KOPT-K1 (cell line): ENCODE results near the gene GNAI1.

Source experiments
- H3K27ac ChIP-seq: fragments of 200-600 bp; sonication (generic); 2 replicates; pipeline ENCODE4 v1.5.1; 2016; ENCODE audit warnings: antibody characterized with exemption, mild to moderate bottlenecking, low read depth, low read length; ENCODE audit not compliant: poor library complexity, severe bottlenecking
- H3K36me3 ChIP-seq: fragments of 200-600 bp; sonication (generic); 2 replicates; pipeline ENCODE4 v1.5.1; 2017; ENCODE audit warnings: antibody characterized with exemption, mild to moderate bottlenecking, low read length, moderate library complexity; ENCODE audit not compliant: insufficient read depth
- H3K9me3 ChIP-seq: fragments of 200-600 bp; sonication (generic); 2 replicates; pipeline ENCODE4 v1.5.1; 2017; ENCODE audit warnings: antibody characterized with exemption, low read length, mild to moderate bottlenecking; ENCODE audit not compliant: insufficient read depth, poor library complexity, severe bottlenecking

GNAI1 gene

DNA sequence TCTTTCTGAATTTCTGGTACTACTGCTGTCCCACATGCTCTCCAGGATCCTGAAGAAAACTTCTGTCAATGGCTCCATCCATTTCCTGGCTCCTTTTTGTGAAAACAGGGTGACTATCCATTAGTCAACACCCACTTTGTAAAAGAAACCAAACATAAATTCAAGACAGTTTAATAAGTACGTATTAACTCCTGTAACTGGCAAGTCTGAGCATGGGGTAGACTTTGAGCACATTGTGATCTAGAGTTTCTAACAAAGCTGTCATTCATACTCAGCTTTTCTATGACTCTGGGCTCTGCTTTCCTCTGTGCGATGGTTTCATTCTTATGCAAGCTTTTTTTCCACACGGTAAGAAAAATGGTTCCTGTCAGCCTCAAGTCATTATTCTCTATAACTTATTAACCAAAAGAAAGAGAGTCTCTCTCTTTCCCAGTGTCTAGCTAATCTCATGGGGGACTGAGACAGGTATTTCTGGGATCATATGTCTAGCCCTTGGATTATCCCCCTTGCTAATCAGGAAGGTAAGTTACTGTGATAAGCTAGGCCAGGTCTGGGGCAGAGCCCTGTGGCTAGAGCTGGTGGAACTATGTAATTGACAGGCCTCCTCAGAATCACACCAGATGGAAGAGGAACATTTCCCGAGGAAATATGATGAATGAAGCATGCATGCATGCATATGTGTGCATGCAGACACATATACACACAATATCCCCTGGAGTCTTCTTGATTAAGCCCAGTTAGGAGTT lies 98.5 kb downstream of the GNAI1 start:
- Histone ChIP-seq H3K9me3 (no peaks in the 10 kb centered on the region), H3K36me3 (no peaks in the 10 kb centered on the region), H3K27ac (no peak overlapping the region)

DNA sequence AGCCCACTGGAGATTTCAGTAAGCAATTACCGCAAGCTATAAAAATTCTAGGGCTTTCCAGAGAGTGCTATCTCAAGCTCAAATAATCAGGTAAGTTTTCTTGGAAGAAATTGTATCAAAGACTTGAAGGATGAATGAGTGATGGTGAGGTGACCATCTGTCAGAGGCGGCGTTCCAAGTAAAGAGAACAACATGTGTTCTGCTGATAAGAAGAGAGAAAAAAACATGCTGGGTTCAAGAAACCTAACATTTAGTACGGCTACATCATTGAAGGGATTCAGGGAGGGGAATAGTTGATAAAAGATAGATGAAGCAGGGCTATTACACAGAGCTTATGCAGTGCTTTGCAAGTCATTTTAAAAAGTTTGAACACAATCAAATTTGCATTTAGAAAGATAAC lies 100.7 kb downstream of the GNAI1 start:
- no peaks in the 10 kb centered on the region for H3K36me3 ChIP-seq
- H3K9me3 ChIP-seq: no peaks in the 10 kb centered on the region
- no peak overlapping the region for H3K27ac ChIP-seq

DNA sequence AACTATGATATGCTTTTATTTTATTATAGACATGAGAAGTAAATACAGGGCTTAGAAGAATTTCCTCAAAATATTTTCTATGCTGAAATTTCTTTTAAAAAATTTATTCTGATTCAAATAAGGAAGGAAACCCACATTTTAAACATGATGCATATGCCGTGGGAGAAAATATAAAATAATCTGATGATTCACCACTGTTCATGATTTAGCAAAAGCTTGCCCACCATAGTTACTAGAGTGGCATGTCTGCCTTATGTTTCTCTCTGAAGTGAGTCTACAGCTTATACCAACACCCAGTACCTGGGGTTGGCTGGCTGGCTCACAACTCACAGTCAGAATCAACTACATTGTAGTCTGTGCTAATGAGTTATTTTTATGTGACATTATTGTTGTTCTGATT lies 102.0 kb downstream of the GNAI1 start:
- Histone ChIP-seq H3K36me3 (no peaks in the 10 kb centered on the region), H3K9me3 (no peaks in the 10 kb centered on the region), H3K27ac (no peak overlapping the region)

DNA sequence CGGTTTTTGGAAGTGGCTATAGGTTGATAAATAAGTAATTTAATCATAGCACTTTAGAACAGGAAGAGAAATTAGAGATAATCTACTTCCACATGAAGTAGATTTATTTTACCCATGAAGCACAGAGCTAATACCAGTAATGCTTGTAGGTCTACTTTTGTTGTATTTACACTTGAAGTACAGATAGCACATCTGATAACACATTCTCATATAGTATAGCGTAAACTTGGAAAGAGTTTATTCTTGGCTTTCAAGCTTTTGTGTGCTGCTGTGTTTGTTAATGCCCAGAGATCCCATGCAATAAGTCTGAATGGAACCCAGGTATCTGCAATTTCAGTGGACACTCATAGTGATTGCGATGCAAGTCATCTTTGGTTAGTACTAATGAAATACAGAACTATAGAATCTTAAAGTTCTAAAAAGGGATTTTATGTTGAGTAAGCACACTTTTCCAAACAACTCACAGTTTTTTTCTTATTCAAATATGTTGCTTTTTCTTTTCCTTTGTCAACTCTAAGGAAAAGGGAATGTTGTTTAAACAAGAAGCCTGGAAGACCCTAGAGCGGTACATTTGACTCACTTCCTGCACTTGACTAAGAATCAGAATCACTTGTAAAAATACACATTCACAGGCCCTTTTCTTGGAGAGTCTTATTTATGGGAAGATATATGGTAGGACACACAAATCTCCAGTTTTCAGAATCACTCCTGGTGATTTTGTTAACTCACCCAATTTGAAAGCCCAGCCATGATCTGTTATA lies 105.8 kb downstream of the GNAI1 start:
- Histone ChIP-seq H3K9me3 (no peaks in the 10 kb centered on the region), H3K27ac (no peak overlapping the region)

DNA sequence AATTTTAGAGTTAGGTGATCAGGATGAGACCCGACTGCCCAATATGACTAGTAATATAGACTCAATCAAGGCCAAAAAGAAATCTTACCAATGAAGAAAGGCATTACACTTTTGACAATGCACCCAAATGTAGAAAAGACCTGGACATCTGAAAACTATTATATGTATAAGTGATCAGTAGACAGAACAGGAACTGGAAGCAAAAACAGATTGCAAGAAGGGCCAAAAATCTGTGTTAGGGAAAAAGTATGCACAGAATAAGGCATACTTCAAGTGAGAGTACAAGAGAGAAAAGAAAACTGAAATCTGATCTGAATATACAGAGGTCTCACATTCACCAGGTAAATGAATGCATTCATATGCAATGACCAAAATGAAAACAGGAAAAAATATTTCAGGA lies 107.0 kb downstream of the GNAI1 start:
- Histone ChIP-seq H3K27ac (no peak overlapping the region), H3K9me3 (no peaks in the 10 kb centered on the region), H3K36me3 (no peaks in the 10 kb centered on the region)

More for the DNA sequence above, 105.8 kb downstream of the GNAI1 start:
- no peaks in the 10 kb centered on the region for H3K36me3 ChIP-seq

DNA sequence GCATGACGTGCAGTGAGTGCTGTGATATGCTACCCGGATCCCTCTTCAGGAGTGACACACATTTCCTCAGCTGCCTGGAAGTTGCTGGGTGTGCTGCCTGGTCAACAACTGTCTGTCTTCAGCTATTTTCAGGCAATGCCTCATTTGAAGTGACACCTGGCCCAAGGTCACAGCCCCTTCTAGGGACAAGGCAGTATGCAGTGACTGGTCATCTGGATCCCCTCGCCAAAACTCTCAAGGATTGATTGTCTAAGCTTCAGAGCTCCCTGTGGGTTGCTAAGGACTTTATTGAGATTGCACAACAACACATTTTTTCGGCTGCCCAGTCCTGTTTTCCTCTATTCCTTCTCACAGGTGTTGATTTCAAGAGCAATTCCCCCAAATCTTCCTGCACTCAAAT lies 108.8 kb downstream of the GNAI1 start:
- no peaks in the 10 kb centered on the region for H3K9me3 ChIP-seq
- no peaks in the 10 kb centered on the region for H3K36me3 ChIP-seq
- H3K27ac ChIP-seq: no peak overlapping the region

DNA sequence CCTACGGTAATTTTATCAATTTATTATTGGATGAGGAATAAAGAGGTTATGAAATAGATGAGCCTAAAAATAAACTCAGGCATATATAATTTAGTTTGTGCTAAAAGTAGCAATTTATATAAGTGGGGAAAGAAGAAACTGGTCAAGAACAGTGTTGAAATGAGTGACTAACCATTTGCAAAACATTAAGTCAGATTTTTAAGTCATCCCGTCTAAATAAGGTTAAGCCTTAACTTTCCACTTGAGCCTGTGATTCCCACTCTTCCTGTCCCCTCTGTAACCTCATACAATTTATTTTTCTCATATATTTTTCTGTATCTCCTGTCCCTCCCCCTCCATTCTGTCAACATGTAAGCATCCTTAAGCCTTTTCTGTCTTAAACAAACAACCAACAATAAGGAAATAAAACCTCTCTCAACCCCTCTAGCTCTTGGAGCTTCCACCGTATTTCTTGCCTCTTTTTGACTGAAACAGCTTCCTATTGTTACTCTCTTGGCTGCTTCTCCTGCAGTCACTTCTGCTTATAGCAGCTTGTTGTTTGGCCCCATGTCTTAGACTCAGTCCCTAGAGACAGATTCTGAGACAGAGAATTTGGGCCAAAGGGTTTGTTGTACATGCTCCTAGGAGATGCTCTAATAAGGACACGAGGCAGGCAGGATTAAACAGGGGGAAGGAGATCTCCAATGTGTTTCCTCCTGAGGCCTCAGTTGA lies 109.7 kb downstream of the GNAI1 start:
- Histone ChIP-seq H3K27ac (no peak overlapping the region), H3K36me3 (no peaks in the 10 kb centered on the region), H3K9me3 (no peaks in the 10 kb centered on the region)

DNA sequence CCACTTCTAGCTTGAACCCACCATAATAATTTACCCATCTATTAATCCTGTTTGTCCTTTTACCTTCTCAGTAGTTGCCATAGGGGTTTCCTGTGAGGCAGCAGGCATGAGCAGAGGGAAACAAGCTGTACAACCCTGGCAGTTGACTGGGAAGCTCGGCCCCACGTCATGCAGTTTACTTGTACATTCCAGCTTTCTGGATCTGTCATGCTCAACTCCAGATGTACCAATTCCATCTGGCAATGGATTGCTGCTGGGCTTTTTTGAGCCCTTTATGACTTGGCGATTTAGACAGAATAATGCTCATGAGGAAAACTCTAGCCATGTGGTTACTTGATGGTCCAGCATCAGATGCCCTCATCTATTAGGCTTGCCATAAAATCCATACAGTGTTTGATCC lies 112.5 kb downstream of the GNAI1 start:
- no peaks in the 10 kb centered on the region for H3K9me3 ChIP-seq
- H3K27ac ChIP-seq: no peak overlapping the region
- no peaks in the 10 kb centered on the region for H3K36me3 ChIP-seq

DNA sequence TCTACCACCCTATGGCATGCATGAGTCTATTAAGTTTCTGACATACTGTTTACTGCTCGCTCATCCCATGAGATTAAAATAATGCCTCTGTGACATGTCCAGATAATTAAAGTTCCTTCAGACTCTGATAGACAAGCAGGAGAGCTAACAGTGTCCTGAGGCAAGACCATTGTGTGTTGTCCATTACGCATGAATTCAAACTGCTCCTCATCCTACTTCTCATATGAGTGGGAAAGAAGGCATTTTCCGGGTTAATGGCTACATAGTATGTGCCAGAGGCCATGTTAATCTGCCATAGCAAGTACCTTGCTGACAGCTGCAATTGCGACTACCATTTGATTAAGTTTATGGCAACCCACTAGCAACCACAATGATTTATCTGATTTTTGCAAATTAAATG lies 113.3 kb downstream of the GNAI1 start:
- Histone ChIP-seq H3K27ac (no peak overlapping the region), H3K36me3 (no peaks in the 10 kb centered on the region), H3K9me3 (no peaks in the 10 kb centered on the region)

DNA sequence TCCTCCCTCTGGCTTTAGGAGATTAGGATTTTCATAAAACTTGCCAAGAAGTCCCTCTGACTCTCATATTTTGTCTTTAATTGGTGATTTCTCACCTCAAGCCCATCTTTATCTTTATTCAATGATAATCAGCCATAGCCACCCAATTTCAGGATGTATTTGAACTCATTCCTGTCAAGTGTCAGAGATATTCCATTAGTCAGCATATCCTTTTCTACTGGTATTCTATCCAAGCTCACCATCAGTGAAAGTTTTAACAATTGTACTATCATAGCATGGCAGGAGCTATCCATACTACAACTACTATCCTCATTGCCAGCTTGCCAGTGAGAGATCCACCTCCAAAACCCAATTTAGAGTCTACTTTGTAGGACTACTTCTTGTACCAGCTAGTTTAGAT lies 114.6 kb downstream of the GNAI1 start:
- Histone ChIP-seq H3K27ac (no peak overlapping the region), H3K9me3 (no peaks in the 10 kb centered on the region), H3K36me3 (no peaks in the 10 kb centered on the region)

DNA sequence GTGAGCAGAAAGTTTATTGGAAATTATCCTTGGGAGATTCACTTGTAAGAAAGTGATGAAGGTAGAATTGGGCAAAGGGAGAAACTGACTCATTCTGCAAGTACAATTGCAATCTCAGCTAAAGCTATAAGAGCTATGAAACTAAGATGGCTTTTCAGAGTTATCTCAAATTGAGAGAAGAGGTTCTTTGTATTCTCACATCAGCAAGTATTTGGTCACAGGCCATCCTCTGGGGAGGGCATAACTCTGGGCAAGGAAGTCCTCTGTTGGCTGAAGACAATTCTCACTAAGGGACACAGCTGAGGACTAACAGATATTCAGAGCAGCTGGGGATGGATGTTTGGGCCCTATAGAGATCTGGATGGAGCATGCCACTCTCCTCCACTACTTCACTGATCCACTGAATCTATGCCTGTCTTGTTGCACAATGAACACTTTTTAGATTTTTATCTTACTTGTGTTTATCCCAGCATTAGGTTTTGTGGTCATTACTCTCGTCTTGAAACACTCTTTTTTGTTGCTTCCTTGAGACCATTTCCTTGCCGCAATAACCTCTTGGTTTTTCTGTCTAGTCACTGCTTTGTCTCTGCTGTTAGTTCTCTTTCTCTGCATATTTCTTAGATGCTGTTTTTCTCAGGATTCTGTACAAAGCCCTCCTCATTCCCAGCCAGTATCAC lies 115.1 kb downstream of the GNAI1 start:
- Histone ChIP-seq H3K27ac (no peak overlapping the region), H3K9me3 (no peaks in the 10 kb centered on the region), H3K36me3 (no peaks in the 10 kb centered on the region)

DNA sequence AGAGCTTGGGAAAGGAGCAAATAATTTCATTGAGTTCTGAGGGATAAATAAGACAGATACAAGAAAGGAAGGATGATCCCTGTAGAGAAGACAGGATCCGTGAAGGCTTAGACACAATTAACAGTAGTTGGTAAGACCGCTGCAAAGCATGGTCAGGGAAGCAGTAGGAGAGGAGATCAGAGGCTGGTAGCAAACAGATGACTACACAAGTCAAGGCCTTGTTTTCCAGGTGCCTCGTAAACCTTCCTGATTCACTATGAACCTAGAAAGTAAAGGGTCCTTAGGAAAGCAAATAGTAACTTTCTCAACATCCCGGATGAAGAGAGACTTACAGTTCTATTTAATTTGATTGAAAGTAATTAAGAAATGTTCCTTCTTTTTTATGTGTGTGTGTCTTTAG lies 118.6 kb downstream of the GNAI1 start:
- Histone ChIP-seq H3K27ac (no peak overlapping the region), H3K9me3 (no peaks in the 10 kb centered on the region), H3K36me3 (no peaks in the 10 kb centered on the region)

DNA sequence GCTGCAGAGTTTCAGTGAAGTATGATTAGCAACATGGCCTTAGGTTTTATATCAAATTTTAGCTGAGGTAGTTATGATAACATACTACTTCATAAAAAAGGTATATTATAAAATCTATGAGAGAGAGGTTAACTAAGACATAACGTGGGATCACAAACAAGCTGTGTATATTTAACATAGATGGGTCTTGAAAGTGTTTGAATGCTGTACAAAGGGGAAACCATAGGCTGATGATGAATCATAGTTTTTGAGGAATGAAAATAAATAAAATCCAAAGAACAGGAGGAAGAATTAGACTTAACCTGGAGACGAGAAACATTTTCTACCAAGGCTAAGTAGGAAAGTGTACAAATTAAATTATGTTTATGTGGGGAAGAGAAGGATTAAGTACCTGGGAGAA lies 119.0 kb downstream of the GNAI1 start:
- H3K27ac ChIP-seq: no peak overlapping the region
- H3K9me3 ChIP-seq: no peaks in the 10 kb centered on the region
- H3K36me3 ChIP-seq: no peaks in the 10 kb centered on the region

DNA sequence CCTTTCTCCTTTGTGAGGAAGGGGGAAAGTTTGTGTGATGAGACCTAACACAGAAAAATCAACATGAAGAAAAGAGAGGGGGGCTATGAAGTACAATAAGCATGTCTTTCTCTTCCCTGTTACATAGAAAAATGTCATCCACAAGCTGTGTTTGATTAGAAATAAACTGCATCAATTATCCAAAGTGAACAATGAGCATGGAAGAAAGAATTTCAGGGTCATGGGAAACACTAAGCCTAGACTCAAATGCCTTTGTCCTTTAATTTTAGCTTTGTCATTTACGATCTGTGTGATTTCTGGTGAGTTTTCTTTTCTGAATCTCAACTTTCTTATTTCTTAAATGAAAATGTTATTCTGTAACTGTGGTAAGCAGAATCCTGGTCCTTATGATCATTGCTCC lies 121.0 kb downstream of the GNAI1 start:
- no peak overlapping the region for H3K27ac ChIP-seq
- H3K9me3 ChIP-seq: no peaks in the 10 kb centered on the region
- H3K36me3 ChIP-seq: no peaks in the 10 kb centered on the region

DNA sequence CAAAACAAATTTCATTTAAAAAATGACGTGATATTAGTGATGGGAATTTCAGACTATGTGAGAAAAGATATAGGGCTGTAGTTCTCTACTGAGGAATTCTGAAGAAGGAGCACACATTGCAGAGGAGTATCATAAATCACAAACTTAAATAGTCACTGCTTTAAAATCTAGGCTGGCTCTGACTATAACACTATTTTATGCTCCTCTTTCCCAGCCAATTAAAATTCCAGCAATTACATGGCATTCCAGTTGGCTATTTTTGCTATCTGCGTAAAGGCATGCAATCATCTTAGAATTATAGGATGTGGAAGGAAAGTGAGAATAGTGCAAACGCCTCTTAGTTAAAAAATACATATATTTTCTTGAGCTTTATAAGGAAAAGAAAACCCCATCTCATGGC lies 123.1 kb downstream of the GNAI1 start:
- Histone ChIP-seq H3K36me3 (no peaks in the 10 kb centered on the region), H3K27ac (no peak overlapping the region), H3K9me3 (no peaks in the 10 kb centered on the region)
